GM19035 (cell line): ENCODE results near the gene ORMDL2.
"Not testable (repeated sequence)": the region's sequence is repeated elsewhere in the genome, so short reads cannot be mapped to it uniquely, and the experiment has no call there.

ENCODE experiments used
- ATAC-seq: cut with Tn5 transposase; IDR thresholded peaks from one replicate; pipeline ENCODE4 v1.9.1; 2021; ENCODE audit not compliant: unreplicated experiment

ORMDL2 gene

GRCh38 chr12:55850401-55850800 lies 32.6 kb downstream of the ORMDL2 start:
- ATAC-seq = no peak

- ATAC-seq = no peak
Observed at GRCh38 chr12:55850893-55851292, 33.1 kb downstream of the ORMDL2 start.

- no peak for ATAC-seq
Observed at GRCh38 chr12:55852740-55853139, 34.9 kb downstream of the ORMDL2 start.

GRCh38 chr12:55861396-55861795 lies 43.6 kb downstream of the ORMDL2 start:
- no peak for ATAC-seq

GRCh38 chr12:55861871-55862270 lies 44.0 kb downstream of the ORMDL2 start:
- ATAC-seq = no peak

- ATAC-seq = no peak
Observed at GRCh38 chr12:55862286-55862685, 44.4 kb downstream of the ORMDL2 start.

- not testable (repeated sequence) for ATAC-seq
Observed at GRCh38 chr12:55862931-55863330, 45.1 kb downstream of the ORMDL2 start.

- ATAC-seq = no peak
Observed at GRCh38 chr12:55865327-55865726, 47.5 kb downstream of the ORMDL2 start.

GRCh38 chr12:55866454-55867004 lies 48.7 kb downstream of the ORMDL2 start:
- ATAC-seq = not testable (repeated sequence)
